NCI-H748 treated with DMSO at 0.1 percent for 48 hours (cell line): Measurements from ENCODE around the gene COL4A1.
"Not testable (repeated sequence)": the region's sequence is repeated elsewhere in the genome, so short reads cannot be mapped to it uniquely, and the experiment has no call there.

Source experiments
- DNase-seq: peaks from one replicate; lab custom pipeline; 2025; lab: John Stamatoyannopoulos, UW

COL4A1 gene

DNA sequence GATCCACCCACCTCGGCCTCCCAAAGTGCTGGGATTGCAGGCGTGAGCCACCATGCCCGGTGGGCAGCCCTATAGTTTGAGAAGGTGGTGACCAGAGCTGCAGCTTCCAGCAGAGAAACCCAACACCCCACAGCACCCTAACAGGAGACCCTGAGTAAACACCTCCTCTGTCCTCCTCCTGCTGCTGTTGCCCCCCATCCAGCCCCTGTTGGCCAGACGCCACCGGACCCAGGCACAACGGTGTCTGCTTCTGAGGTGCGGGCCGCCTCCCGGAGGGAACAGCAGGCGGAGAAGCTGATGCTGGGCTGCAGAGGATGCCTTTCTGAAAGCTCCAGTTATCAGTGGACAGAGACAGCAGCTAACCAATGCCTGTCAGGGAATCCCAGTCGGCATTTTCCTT lies 175.5 kb downstream of the COL4A1 start:
- no peak for DNase-seq

DNA sequence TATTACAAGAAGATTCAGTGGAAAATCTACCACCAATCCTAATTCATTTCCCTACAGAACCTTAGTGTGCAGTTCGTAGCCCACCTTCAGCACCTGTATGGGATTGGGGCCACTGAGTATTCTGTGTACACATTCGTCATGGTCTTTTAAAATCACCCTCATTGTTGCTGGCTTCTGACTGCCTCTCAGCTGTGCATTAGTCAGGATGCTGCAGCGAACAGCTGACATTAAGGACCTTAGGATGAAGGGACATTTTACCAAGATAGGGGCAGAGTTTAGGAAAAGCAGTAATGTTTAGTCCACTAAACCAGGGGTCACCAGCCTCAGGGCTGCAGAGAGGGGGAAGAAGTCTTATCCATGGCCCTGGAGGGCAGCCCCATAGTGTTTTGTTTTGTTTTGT lies 176.5 kb downstream of the COL4A1 start:
- DNase-seq: no peak

DNA sequence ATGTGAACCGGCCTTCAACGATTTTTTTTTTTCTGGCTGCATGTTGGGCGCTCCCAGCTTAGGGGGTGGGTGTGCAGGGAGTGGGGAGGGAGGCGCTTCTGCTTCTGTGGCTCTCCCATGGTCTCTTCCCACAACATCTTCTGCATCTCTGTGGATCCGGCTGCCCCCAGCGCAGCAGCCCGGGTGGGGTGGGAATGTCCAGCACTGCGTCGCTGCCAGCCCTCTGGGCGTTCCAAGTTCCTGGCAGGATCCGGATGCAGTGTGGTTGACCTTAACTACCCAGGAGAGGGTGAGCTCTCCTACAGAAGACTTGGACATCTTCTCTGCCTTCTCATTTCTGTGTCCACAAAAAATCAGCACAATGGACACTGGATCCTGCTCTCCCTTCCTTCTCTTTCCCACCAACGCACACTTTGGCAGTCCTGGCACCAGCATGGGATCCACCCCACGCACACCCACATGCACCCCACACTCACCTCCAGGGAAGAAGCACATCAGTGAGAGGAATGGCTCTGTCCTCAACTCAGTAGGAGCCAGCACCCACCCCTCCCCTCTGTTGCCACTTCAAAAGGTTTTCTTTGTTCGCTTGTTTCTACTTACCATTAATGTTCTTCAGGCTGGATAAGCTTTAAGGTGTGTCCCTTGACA lies 177.3 kb downstream of the COL4A1 start:
- DNase-seq: no peak

DNA sequence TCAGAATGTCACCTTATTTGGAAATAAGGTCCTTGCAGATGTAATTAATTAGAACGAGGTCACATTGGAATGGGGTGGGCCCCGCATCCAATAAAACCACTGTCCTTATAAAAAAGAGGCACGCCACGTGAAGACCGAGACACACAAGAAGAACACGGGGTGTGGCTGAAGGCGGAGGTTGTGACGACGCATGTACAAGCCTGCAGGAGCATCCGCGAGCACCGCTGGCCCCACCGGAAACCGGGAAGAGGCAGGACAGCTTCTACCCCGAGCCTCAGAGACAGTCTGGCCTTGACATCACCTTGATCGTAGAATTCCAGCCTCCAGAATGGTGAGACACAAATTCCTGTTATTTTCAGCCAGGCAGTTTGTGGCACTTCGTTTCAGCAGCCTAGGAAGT lies 177.9 kb downstream of the COL4A1 start:
- DNase-seq: no peak

DNA sequence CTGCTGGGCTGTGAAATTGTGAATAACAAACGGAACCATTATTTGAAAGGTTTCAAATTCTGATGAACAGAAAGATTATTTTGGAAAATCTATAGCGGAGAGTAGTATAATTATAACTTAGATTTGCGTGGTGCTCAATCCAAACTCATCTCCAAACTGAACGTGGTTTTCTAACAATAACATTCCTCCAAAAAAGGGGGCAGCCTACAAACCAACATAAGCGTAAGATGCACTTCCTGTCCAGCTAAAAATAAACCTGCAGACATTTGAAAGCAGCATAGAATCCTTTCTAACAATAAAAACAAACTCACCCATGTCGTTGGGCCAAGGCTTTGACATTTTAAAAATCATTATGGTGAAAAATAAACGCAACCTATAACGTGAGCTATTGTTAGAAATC lies 178.4 kb downstream of the COL4A1 start:
- DNase-seq: no peak

DNA sequence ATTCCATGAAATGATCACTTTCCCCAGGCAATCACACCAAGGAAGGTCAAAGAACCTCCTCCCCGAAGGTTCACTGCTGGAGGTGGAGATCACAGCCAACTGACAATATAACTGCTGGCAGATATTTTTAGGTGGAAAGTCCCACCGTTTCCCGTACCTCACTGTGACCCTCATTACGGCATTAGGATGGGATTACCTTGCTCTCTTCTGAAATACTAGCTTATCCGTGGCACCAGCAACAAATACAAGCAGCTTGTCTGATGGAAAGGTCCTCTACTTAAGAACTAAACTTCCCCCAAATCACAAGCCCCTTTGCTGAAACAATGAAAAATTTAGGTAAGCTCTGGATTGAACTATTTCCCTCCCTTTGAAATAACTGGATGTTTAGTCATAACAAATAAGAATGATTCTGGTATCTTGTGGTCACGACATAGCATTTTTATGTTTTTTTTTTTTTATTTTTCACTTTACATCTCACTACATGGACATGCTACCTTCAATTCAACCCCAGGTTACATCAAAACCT lies 178.9 kb downstream of the COL4A1 start:
- DNase-seq: no peak

DNA sequence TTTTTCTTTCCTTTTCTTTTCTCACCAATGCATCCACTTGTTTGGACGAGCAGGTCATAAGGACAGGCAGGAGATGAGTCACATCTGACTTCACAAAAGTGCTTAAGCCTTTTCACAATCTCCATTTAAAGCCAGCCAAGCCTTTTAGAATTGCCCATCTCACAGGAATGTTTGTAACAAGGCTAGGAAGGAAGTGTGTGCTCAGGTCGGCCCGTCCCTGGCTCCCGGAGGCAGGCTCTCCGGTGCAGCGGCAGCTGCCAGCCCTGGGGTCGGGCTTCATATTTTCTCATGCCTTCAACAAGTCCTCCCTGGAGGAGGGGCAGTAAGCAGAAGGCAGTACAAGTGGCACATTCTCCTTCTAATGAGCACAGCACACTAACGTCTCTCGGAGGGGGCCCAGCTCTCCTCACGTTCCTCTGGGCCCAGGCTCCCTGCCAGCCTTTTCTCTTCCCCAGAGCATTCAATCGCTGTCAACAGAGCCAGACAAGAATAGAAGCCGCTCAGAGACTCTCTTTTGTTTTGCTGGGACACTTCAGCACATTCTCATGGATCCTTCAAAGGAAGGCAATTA lies 180.5 kb downstream of the COL4A1 start:
- no peak for DNase-seq

DNA sequence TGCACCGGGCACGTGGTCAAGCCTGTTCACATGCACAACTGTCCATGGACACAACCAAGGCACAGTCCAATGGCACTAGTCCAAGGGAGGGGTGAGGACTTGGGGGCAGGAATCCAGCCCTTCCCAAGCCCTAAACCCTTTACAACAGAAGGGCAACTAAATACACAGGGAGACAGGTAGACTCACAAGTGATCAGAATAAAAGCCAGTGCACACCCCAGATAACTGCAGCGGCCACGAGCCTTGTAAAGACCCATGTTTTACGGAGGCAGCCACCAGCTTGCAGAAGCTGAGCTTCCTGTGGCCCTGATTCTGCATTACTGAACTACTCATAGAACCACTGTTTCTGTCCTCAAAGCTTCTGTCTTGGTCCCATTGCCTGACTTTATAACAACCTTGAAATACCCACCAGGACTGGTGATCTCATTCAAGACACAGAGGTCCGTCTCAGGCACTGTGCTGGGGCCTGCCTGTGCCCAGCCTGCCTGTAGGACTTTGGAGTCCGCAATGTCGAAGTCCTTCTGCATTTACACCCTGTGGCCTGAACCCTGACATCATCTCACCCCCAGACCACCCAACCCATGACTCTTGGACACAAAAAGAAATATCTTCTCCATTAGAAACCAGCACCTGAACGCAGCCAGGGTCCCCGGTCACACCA lies 181.2 kb downstream of the COL4A1 start:
- DNase-seq: no peak

DNA sequence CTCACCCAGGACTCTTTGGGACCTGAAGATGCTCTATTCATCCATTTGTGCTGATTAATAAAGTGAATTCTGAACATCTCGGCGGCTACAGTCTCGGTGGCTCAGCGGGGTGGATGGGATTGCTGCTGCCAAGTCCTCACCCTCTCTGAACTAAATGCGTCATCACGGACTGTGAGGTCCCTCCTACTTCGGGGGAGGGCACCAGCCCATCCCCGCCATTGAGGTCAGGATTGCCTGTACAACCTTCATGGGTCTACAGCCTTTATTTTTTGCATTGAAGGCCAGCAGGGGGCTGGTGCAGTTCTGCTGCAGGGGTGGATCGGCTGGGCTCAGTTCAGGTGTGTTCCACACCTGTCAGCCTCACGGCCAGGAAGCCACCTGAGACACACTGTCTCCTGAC lies 181.8 kb downstream of the COL4A1 start:
- DNase-seq: no peak

DNA sequence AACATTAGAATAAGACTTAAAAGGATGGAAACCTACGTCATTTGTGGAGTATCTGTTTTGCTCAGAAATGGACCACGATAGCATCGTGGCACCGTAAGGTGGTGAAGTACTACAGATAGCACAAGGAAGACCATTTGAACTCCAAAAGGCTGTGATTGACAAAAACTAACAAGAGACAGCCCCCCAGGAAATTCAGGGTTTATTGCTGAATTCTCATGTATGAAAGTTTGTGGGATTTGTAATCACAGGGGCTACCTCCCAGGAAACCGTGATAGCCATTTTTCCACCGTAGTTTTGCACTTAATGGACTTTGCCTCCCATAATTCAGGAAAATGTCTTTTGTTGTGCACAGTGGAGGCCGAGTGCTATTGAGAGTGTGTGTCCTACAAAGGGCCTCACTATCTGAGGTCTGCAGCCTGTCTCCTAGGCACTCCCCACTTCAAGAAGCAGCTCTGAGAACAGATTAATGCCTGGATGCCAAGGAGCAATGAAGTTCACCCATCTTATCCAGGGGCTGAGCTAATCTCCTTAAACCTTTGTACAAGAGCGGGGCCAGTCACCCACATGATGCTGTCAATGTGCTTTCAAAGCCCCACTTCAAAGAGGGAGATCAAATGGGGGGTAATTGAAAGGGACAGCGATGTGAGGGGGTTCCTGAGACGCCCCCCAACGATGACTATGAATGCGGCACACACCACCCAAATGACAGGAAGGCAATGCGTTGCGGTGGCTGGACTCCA lies 182.6 kb downstream of the COL4A1 start:
- DNase-seq: no peak

DNA sequence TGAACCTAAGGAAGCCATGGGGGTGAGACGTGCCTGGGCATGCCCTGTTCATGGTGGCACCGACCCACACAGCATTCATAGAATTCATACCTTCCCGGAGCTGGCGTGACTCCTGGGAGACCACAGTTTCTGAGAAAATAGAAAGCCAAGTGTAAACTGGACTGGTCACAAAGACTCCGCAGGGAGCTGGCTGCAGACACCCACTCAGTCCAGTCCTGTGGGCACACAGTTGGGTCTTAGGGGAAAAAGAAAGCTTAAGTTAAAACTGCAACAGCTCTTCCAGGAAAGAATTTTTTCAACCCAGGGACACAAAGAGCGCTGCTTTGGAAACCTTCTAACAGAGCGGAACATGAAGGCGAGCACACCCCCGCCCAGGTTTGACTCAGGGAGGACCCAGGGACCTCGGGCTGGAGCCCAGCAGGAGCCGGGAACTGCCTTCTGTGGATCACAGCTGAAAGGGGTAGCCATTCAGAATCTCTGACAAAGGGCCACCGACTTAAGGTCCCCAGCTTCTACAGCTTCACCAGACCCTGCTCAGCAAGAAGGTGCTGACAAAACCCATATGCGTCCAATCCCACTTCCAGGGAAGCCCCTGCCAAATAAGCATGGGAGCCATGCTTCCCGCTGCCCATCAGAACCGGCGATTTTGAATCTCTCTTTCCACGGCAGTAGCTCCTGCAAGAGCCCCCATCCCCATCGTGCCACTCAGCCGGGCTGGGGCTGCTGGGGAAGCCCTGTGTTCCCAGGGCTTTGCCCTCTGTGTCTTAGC lies 183.7 kb downstream of the COL4A1 start:
- DNase-seq: peak; percentile 14

DNA sequence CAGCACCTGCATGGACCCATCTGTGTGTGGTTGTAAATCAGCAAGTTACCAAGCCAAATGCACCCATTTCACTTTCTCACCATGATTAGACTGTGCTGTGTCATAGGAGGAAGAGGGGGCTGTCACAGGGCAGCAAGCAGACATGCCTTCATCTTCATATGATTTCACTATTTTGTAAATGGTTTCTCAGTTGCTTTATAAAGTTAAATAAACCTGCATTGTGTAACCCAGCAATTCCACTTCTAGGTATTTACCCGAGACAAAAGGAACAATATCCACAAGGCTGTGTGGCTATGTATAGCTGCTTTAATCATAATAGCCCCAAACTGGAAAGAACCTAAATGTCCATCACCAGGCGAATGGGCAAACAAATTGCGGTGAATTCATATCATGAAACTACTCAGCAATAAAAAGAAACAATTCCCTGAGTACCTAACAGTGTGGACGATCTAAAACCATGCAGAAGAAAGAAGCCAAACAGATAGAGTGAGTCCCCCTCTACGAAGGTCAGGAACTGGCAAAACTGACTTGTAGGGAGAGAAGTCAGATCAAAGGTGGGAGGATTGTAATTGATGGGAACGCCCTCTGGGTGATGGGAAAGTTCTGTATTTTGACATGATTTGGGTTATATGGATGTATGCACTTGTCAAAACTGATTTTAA lies 185.4 kb downstream of the COL4A1 start:
- no peak for DNase-seq

DNA sequence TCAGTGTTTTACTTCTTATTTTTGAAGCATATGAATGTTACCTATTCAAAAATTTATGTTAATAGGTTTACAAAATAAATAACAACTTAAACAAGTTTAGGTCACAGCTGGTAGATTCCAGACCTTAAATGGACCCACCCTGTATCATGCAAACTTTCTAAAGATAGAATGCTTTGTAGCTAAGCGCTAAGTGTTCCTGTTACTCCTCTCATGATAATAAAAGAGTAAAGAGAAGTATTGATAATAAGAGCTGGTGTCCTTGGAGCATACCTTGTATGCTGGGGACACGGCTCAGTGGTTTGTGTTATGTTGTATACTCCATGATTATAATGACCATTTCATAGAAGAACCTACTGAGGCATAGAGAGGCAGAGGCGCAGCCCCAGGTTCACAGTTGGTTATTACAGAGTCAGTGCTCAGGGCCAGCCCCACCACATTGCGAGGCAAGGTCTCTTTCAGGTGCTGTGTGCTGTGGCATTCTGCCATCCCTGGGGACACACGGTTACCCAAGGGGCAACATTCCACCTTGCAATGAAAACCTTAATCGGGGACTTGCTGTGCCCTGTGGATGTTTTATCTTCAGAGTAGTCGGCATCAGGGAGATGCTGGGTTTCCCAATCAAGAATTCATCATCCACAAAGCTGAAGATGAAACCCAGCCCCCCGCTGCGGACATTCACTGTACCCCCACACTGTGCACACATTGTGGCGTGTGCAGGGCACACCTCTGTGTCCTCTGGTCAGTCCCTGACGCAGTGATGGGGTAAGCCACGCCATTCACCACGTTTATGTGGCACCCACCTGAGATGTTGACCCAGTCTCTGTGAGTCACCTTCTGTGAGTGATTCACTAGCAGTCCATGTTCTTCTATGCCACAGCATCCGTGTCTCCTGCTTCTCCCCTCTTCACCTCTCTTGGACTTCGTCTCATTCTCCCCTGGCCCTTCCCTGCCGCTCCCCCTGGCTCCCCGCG lies 186.7 kb downstream of the COL4A1 start:
- no peak for DNase-seq

DNA sequence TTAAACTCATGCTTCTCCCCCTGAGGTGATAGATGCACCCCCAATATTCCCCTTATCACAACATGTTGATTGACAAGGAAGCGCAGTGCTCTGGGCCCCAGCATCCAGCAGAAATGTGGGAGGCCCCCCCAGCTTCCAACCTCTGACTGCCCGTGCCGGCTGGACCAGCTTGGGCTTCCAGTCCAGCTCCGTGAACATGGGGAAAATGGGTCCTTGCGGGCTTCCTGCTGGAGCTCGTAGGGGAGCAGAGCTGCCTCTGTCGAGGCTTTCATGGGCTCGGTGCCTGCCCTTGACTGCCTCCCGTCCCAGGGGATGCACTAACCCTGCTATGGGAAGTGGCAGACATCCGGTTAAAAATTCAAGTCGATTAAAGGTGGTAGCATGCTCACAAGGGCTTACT lies 188.9 kb downstream of the COL4A1 start:
- DNase-seq: no peak

DNA sequence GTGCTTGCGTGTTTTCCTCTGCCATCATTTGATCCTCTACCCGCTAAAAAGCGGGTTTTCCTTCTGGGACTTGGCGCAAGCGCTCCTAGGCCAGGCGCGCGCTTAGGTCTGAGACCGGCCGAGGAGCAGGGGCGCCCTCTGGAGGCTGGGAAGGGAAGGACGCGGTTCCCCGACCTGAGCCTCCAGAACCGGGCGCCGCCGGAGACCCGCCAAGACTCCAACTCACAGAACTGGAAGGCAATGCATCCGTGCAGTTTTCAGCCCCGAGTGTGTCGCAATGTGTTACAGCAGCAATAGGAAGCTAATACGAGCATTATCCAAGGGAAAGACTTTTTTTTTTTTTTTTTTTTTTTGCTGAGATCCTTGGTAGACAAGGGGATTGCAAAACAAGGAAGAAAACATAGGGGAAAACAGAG lies 190.9 kb downstream of the COL4A1 start:
- DNase-seq: no peak

DNA sequence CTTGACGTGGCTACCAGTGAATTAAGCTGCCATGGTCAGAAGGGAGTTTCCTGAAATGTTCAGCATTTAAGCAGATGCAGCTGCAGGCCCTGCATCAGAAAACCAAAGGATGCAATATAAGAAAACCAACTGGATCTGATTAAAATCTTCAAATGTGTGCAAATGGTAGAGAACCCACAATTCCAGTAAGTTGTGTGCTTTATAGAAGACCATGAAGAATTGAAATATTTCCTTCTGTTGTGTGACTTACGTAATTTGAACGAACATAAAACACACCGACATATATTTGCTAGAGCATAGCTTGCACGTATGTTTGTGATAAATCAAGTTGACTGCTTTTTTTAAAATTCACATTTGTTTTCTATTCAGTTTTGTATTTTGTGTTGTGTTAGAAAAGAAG lies 191.4 kb downstream of the COL4A1 start:
- DNase-seq: no peak

DNA sequence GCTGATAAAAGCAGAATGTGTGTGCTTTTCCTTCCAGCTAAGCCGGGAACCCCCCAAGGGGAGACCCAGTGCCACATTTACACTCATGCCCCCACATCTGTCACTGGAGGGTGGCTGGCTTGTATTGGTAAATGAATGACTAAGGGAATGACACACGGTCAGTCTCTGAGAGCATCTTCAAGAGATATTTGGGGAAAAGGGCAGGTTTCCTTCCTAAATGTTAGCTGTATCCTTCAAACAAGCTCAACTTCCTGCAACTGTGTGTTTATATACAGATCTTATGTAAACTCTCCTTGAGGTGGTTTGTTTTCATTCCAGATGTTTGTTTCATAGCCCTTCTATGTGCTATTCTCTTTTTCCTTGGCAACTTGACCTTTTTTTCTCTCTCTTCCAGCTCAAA lies 192.6 kb downstream of the COL4A1 start:
- no peak for DNase-seq

DNA sequence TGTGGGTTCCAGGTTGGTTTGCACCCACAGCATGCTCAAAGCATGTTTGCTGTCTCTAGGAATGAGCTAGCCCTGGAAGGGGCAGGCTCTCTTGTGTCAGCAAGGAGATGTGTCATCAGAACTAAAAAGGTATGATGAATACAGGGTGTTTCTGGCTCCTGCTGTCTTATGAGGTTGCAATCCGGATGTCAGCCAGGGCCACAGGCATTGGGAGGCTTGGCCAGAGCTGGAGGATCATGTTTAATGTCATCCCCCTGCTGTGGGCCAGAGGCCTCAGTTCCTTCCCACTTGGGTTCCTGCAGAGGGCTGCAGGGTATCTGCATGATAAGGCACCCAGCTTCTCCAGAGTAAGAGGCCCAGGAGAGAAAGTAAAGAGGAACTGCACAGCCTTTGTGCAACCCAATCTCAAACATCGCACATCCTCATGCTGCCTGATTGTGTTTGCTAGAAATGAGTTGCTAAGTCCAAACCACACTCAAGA lies 193.6 kb downstream of the COL4A1 start:
- DNase-seq: no peak

DNA sequence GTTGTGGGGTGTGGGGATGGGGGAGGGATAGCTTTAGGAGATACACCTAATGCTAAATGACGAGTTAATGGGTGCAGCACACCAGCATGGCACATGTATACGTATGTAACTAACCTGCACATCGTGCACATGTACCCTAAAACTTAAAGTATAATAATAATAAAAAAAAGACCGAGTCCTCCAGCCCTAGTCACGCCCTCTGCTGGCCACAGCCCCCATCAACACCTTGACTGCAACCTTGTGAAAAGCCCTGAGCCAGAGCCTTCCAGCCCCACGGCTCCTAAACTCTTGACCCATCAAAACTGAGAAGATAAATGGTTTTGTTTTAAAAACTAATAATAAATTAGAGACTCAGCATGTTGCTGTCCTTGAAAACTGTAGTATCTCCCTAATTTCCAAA lies 194.6 kb downstream of the COL4A1 start:
- not testable (repeated sequence) for DNase-seq

DNA sequence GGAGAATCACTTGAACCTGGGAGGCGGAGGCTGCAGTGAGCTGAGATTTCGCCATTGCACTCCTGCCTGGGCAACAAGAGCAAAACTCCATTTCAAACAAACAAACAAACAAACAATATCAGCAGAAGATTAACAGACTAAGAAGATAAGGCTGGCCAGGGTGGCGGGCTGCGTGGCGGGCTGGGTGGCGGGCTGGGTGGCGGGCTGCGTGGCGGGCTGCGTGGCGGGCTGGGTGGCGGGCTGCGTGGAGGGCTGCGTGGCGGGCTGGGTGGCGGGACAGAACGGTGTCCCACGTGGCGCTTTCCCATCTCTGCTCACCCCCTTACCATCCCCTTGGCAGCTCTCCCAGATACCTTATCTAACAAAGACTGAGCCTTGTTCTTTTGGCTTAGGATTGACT lies 196.2 kb downstream of the COL4A1 start:
- DNase-seq: no peak
